OCI-LY3 (cell line): ENCODE results near the gene FBN2.

ENCODE experiments used
- H2AFZ ChIP-seq: fragments of 200-600, 300-600 bp; shearing (Covaris generic); 2 replicates; pipeline ENCODE4 v1.6.0; 2014; ENCODE audit warnings: antibody characterized with exemption, low read depth, low read length
- H3K27ac ChIP-seq: fragments of 200-600, 300-600 bp; sonication (generic); 2 replicates; pipeline ENCODE4 v1.5.1; 2014; ENCODE audit warnings: mild to moderate bottlenecking, low read length, moderate library complexity, mixed read lengths
- H3K27me3 ChIP-seq: fragments of 200-600, 300-600 bp; sonication (generic); 2 replicates; pipeline ENCODE4 v1.6.1; 2014; ENCODE audit warnings: low read depth, low read length, mixed read lengths
- H3K36me3 ChIP-seq: fragments of 200-600, 300-600 bp; sonication (generic); replicated peaks from 2 replicates; pipeline ENCODE3; 2014; ENCODE audit warnings: low read depth, low read length, mixed read lengths
- H3K4me1 ChIP-seq: fragments of 300-600, 200-600 bp; sonication (generic); 2 replicates; pipeline ENCODE4 v1.6.1; 2014; ENCODE audit warnings: low read length, mixed read lengths
- H3K4me2 ChIP-seq: fragments of 200-600, 300-600 bp; sonication (generic); 2 replicates; pipeline ENCODE4 v1.6.1; 2014; ENCODE audit warnings: low read length, mixed read lengths
- H3K4me3 ChIP-seq: fragments of 300-600, 200-600 bp; sonication (generic); 2 replicates; pipeline ENCODE4 v1.5.1; 2014; ENCODE audit warnings: antibody characterized with exemption, mild to moderate bottlenecking, low read length, moderate library complexity
- H3K79me2 ChIP-seq: fragments of 300-600, 200-600 bp; shearing (Covaris generic); 2 replicates; pipeline ENCODE4 v1.6.1; 2014; ENCODE audit warnings: mild to moderate bottlenecking, low read length, mixed read lengths
- H3K9ac ChIP-seq: fragments of 300-600, 200-600 bp; shearing (Covaris generic); 2 replicates; pipeline ENCODE4 v1.6.0; 2014; ENCODE audit warnings: mild to moderate bottlenecking, low read length, moderate library complexity
- H3K9me3 ChIP-seq: fragments of 200-600, 300-600 bp; shearing (Covaris generic); 2 replicates; pipeline ENCODE4 v1.6.1; 2014; ENCODE audit warnings: low read length, mixed read lengths; ENCODE audit not compliant: insufficient read depth
- H4K20me1 ChIP-seq: fragments of 200-600, 300-600 bp; sonication (generic); 2 replicates; pipeline ENCODE4 v1.6.1; 2016; ENCODE audit warnings: low read length, mixed read lengths; ENCODE audit not compliant: insufficient read depth
- CTCF ChIP-seq: fragments of 200-600, 300-600 bp; sonication (generic); IDR thresholded peaks from 2 replicates; pipeline ENCODE4 v1.5.1; 2014; ENCODE audit warnings: antibody characterized with exemption, low read length, low read depth
- EZH2phosphoT487 ChIP-seq: fragments of 200-600 bp; shearing (Covaris generic); IDR thresholded peaks from 2 replicates; pipeline ENCODE4 v1.6.1; 2018; ENCODE audit warnings: antibody characterized with exemption, mixed run types, low read depth

The FBN2 gene

GRCh38 chr5:128579093-128579492 lies 41.0 kb upstream of the FBN2 start:
- Histone ChIP-seq H3K4me2 (no peak overlapping the region), H3K36me3 (no peaks in the 10 kb centered on the region), H3K27ac (no peak overlapping the region)

GRCh38 chr5:128574041-128574440 lies 36.0 kb upstream of the FBN2 start:
- H3K9me3 ChIP-seq = no peaks in the 10 kb centered on the region
- no peaks in the 10 kb centered on the region for H3K79me2 ChIP-seq
- no peaks in the 10 kb centered on the region for H3K27me3 ChIP-seq
- no peak overlapping the region for H3K4me2 ChIP-seq
- no peaks in the 10 kb centered on the region for H3K4me1 ChIP-seq
- TF ChIP-seq CTCF (no peak), EZH2phosphoT487 (no peak)
- no peaks in the 10 kb centered on the region for H3K36me3 ChIP-seq
- no peaks in the 10 kb centered on the region for H4K20me1 ChIP-seq
- no peak overlapping the region for H3K9ac ChIP-seq
- no peak overlapping the region for H3K27ac ChIP-seq
- H3K4me3 ChIP-seq = no peak overlapping the region
- H2AFZ ChIP-seq = no peak overlapping the region

More at GRCh38 chr5:128579093-128579492, 41.0 kb upstream of the FBN2 start:
- TF ChIP-seq EZH2phosphoT487 (no peak), CTCF (no peak)
- no peaks in the 10 kb centered on the region for H3K4me1 ChIP-seq
- no peak overlapping the region for H3K9ac ChIP-seq
- H3K4me3 ChIP-seq = no peak overlapping the region
- no peak overlapping the region for H2AFZ ChIP-seq
- no peaks in the 10 kb centered on the region for H4K20me1 ChIP-seq
- no peaks in the 10 kb centered on the region for H3K9me3 ChIP-seq
- H3K27me3 ChIP-seq = no peaks in the 10 kb centered on the region
- no peaks in the 10 kb centered on the region for H3K79me2 ChIP-seq

GRCh38 chr5:128572930-128573319 lies 34.9 kb upstream of the FBN2 start:
- Histone ChIP-seq H3K9me3 (no peaks in the 10 kb centered on the region), H4K20me1 (no peaks in the 10 kb centered on the region), H3K36me3 (no peaks in the 10 kb centered on the region), H3K4me1 (no peaks in the 10 kb centered on the region), H3K4me2 (no peak overlapping the region), H3K27ac (no peak overlapping the region), H3K9ac (no peak overlapping the region), H3K4me3 (no peak overlapping the region), H2AFZ (no peak overlapping the region), H3K27me3 (no peaks in the 10 kb centered on the region), H3K79me2 (no peaks in the 10 kb centered on the region)
- no peak for TF ChIP-seq CTCF
- TF ChIP-seq EZH2phosphoT487 = no peak

GRCh38 chr5:128572051-128572929 lies 34.2 kb upstream of the FBN2 start:
- Histone ChIP-seq H3K9me3 (no peaks in the 10 kb centered on the region), H2AFZ (no peak overlapping the region), H3K79me2 (no peaks in the 10 kb centered on the region), H3K4me1 (no peaks in the 10 kb centered on the region), H3K27ac (no peak overlapping the region), H3K4me3 (no peak overlapping the region), H3K9ac (no peak overlapping the region), H3K36me3 (no peaks in the 10 kb centered on the region), H4K20me1 (no peaks in the 10 kb centered on the region), H3K27me3 (no peaks in the 10 kb centered on the region), H3K4me2 (no peak overlapping the region)
- TF ChIP-seq EZH2phosphoT487 = no peak
- TF ChIP-seq CTCF = no peak
